ENCODE results near the gene PPY.
"Not testable (repeated sequence)": the region's sequence is repeated elsewhere in the genome, so short reads cannot be mapped to it uniquely, and the experiment has no call there.

PPY gene

GRCh38 chr17:43928609-43929008, 13.7 kb downstream of the PPY start:
- no peak for DNase-seq

GRCh38 chr17:43927929-43928328, 14.3 kb downstream of the PPY start:
- DNase-seq = not testable (repeated sequence)

GRCh38 chr17:43927060-43927864, 15.0 kb downstream of the PPY start:
- DNase-seq = no peak

GRCh38 chr17:43924558-43924957, 17.7 kb downstream of the PPY start:
- no peak for DNase-seq

- DNase-seq = no peak
Measured at GRCh38 chr17:43920500-43921095, 21.7 kb downstream of the PPY start.

- DNase-seq = no peak
Measured at GRCh38 chr17:43918026-43918389, 24.3 kb downstream of the PPY start.

GRCh38 chr17:43917348-43918025, 24.8 kb downstream of the PPY start:
- DNase-seq = peak; percentile 30

- DNase-seq = no peak
Measured at GRCh38 chr17:43917016-43917347, 25.3 kb downstream of the PPY start.

- no peak for DNase-seq
Measured at GRCh38 chr17:43916385-43916784, 25.9 kb downstream of the PPY start.

GRCh38 chr17:43915559-43915958, 26.7 kb downstream of the PPY start:
- DNase-seq = no peak

GRCh38 chr17:43914451-43914850, 27.8 kb downstream of the PPY start:
- DNase-seq = no peak

GRCh38 chr17:43913584-43913983, 28.7 kb downstream of the PPY start:
- no peak for DNase-seq

GRCh38 chr17:43912635-43913304, 29.5 kb downstream of the PPY start:
- no peak for DNase-seq

- no peak for DNase-seq
Measured at GRCh38 chr17:43911904-43912303, 30.4 kb downstream of the PPY start.

- DNase-seq = no peak
Measured at GRCh38 chr17:43909537-43910231, 32.6 kb downstream of the PPY start.

GRCh38 chr17:43907998-43908721, 34.1 kb downstream of the PPY start:
- peak; percentile 48 for DNase-seq

GRCh38 chr17:43907425-43907981, 34.8 kb downstream of the PPY start, which contains the start of gene MPP2:
Gene MPP2, minus strand, starts transcription at chr17:43907536. Its CDS starts 3,076 bp downstream, at chr17:43904460.
- DNase-seq = peak; percentile 43

GRCh38 chr17:43906951-43907424, 35.3 kb downstream of the PPY start:
- no peak for DNase-seq

- peak; percentile 12 for DNase-seq
Measured at GRCh38 chr17:43905985-43906852, 36.1 kb downstream of the PPY start.

- DNase-seq = no peak
Measured at GRCh38 chr17:43905400-43905984, 36.8 kb downstream of the PPY start.

Measured in CD4-positive, alpha-beta T cell treated with Interleukin-4 for 4 hours (primary cell).